Psoas muscle (tissue), 8 donors: ENCODE results near the gene LGR4. TPM values are rescaled to one million over a fixed set of nuclear protein-coding genes. Genes with fewer than 3 reads are reported as not detected.

ENCODE experiments used
- ATAC-seq, 4 donors: fragments of 200-7000 bp; cut with Tn5 transposase; one replicate each; pipeline ENCODE4 v1.9.1; 2020; ENCODE audit warnings: moderate library complexity in 3 of 4, mild to moderate bottlenecking in 2 of 4
- DNase-seq, 2 donors: peaks; one replicate each; pipeline ENCODE4 v3.0.0-alpha.2; 2020
- H3K27ac ChIP-seq: fragments of 200-600 bp; one replicate; pipeline ENCODE4 v1.8.0; 2022
- H3K27me3 ChIP-seq, 3 donors: fragments of 200-600 bp in 1 of 3; one replicate each; pipeline versions ENCODE4 v1.6.1 to v1.8.0; 2013 to 2022; ENCODE audit warnings: low read length in 2 of 3, mild to moderate bottlenecking in 2 of 3, moderate library complexity in 1 of 3; ENCODE audit not compliant: insufficient read depth in 3 of 3
- H3K36me3 ChIP-seq, 2 donors: fragments of 200-600 bp in 1 of 2; one replicate each; pipeline versions ENCODE4 v1.6.1 to v1.8.0; 2013 to 2022; ENCODE audit warnings: low read depth in 1 of 2, mild to moderate bottlenecking in 1 of 2, moderate library complexity in 1 of 2; ENCODE audit not compliant: insufficient read depth in 1 of 2
- H3K4me1 ChIP-seq: fragments of 200-600 bp; one replicate; pipeline ENCODE4 v1.8.0; 2022
- H3K4me3 ChIP-seq: fragments of 200-600 bp; one replicate; pipeline ENCODE4 v1.8.0; 2022; ENCODE audit warnings: mild to moderate bottlenecking
- H3K9me3 ChIP-seq: fragments of 200-600 bp; one replicate; pipeline ENCODE4 v1.8.0; 2022
- CTCF ChIP-seq: fragments of 200-600 bp; IDR thresholded peaks from one replicate; pipeline ENCODE4 v1.8.0; 2022; ENCODE audit warnings: antibody characterized with exemption
- WGBS, 3 donors: extraction: QIAGEN DNeasy Blood & Tissue Kit; methylation state at CpG; one replicate each; pipeline versions ENCODE4 v1.1.6 to v1.1.7; 2013; 5-methylcytosine and 5-hydroxymethylcytosine counted together
- intact Hi-C, 2 donors: fragments of 100-400 bp; cut with DNase I; formaldehyde crosslinking; loops; one replicate each; pipeline versions ENCODE4 v1.11.0 to v1.14.2; 2022
- polyA plus RNA-seq, 3 donors: library from polyadenylated mRNA; stranded (reverse); fragments of 200-250 nt; gene quantifications; one replicate each; pipeline ENCODE4 v1.2.3, GENCODE V29; 2013
- total RNA-seq, 4 donors: library from RNA; stranded (reverse); fragmentation: NEBNext Ultra II Directional in 2 of 4; extraction: Animal tissue kit (Norgen Biotek cat#: 25700) in 2 of 4; gene quantifications; one replicate each; pipeline versions ENCODE4 v1.2.1 to v1.2.4, GENCODE V29; 2021 to 2023
- donor health status: healthy with polysubstance abuse.
- donor health status: DM: no; HTN: no; CAD: no; lungs with moderate emphysema.
- donor health status: Bipolar disorder and iron deficiency.
- donor health status: healthy.
- donor health status: DM: yes; HTN: yes; CAD: no.
- donor health status: DM: no; HTN: no; CAD: no.
- donor health status: DM: no; HTN: no; CAD: no.
- donor health status: DM: yes; HTN: yes; CAD: no.

LGR4 gene
- total and polyA plus RNA-seq, 7 donors, result 3.9 to 15.2 (median 8.0) TPM

- DNase-seq, result no peak
- no peak for TF ChIP-seq CTCF
- Histone ChIP-seq H3K4me1 (peaks cover 7% of the 10 kb centered on the region), H3K27ac (no peak overlapping the region), H3K9me3 (no peaks in the 10 kb centered on the region), H3K4me3 (no peak overlapping the region), H3K36me3 (peaks cover 0 to 2% of the 10 kb centered on the region in 2 donors), H3K27me3 (no peaks in the 10 kb centered on the region)
- intact Hi-C loops, result no loop called here
- no peak for ATAC-seq
Observed at GRCh38 chr11:27350511-27350910, 122.1 kb downstream of the LGR4 start.

GRCh38 chr11:27349919-27350318, 122.7 kb downstream of the LGR4 start:
- Histone ChIP-seq H3K36me3 (peaks cover 0 to 2% of the 10 kb centered on the region in 2 donors), H3K4me1 (peaks cover 7% of the 10 kb centered on the region), H3K27me3 (no peaks in the 10 kb centered on the region), H3K4me3 (no peak overlapping the region), H3K9me3 (no peaks in the 10 kb centered on the region), H3K27ac (no peak overlapping the region)
- no peak for TF ChIP-seq CTCF
- 90 to 92% (median 91%) methylated on average over 2 of the region's 2 CpGs for WGBS, 3 donors
- DNase-seq (no peak), ATAC-seq (no peak)
- intact Hi-C loops, result no loop called here

GRCh38 chr11:27348340-27348873, 124.2 kb downstream of the LGR4 start:
- 30 to 37% (median 35%) methylated on average over 3 of the region's 3 CpGs for WGBS, 3 donors
- no peak for ATAC-seq
- no peaks in the 10 kb centered on the region for H3K4me1 ChIP-seq
- no peaks in the 10 kb centered on the region for H3K27me3 ChIP-seq
- H3K4me3 ChIP-seq, result no peak overlapping the region
- TF ChIP-seq CTCF, result no peak
- peaks cover 0 to 2% of the 10 kb centered on the region in 2 donors for H3K36me3 ChIP-seq
- H3K27ac ChIP-seq, result no peak overlapping the region
- no peaks in the 10 kb centered on the region for H3K9me3 ChIP-seq
- no peak for DNase-seq
- intact Hi-C loops, result no loop called here

- no peak for ATAC-seq
- Histone ChIP-seq H3K4me1 (no peaks in the 10 kb centered on the region), H3K27ac (no peak overlapping the region), H3K36me3 (peaks cover 0 to 2% of the 10 kb centered on the region in 2 donors), H3K9me3 (no peaks in the 10 kb centered on the region), H3K27me3 (no peaks in the 10 kb centered on the region), H3K4me3 (no peak overlapping the region)
- intact Hi-C loops, result no loop called here
- no peak for DNase-seq
- WGBS, 3 donors, result 37 to 45% (median 41%) methylated on average over 5 of the region's 5 CpGs
- TF ChIP-seq CTCF, result no peak
Observed at GRCh38 chr11:27347359-27348339, 124.9 kb downstream of the LGR4 start.
